Stimulated activated CD8-positive, alpha-beta memory T cell treated with anti-CD3 and anti-CD28 coated beads, Interleukin-2, amount 100 ng/mL, for 1 hour (primary cell): ENCODE measurements around the gene IL17C.

Experiments used
- DNase-seq, 2 donors: peaks; one replicate each; pipeline ENCODE4 v3.0.0-alpha.2; 2020; ENCODE audit warnings: low read depth in 2 of 2

The IL17C gene

GRCh38 chr16:88627531-88628411 is 10.6 kb upstream of the IL17C start:
- DNase-seq = no peak

GRCh38 chr16:88628512-88628974 is 9.8 kb upstream of the IL17C start:
- no peak for DNase-seq

- DNase-seq = no peak
Measured at GRCh38 chr16:88629835-88630234, 8.5 kb upstream of the IL17C start.

GRCh38 chr16:88630433-88630832 is 7.9 kb upstream of the IL17C start:
- DNase-seq = no peak

GRCh38 chr16:88630941-88631340 is 7.4 kb upstream of the IL17C start:
- no peak for DNase-seq

GRCh38 chr16:88631384-88631783 is 7.0 kb upstream of the IL17C start:
- DNase-seq = no peak

- DNase-seq = no peak
Measured at GRCh38 chr16:88631920-88632586, 6.3 kb upstream of the IL17C start.

GRCh38 chr16:88632587-88632930 is 5.8 kb upstream of the IL17C start:
- DNase-seq = no peak

GRCh38 chr16:88633684-88634140 is 4.7 kb upstream of the IL17C start:
- peak in 1 of 2 donors; percentile 30 for DNase-seq

- peak; percentile 33 to 41 for DNase-seq
Measured at GRCh38 chr16:88634141-88634993, 4.0 kb upstream of the IL17C start.

- DNase-seq = no peak
Measured at GRCh38 chr16:88634994-88635670, 3.2 kb upstream of the IL17C start.

GRCh38 chr16:88635671-88636319 is 2.6 kb upstream of the IL17C start:
- DNase-seq = no peak

- DNase-seq = no peak
Measured at GRCh38 chr16:88636488-88637265, 1.7 kb upstream of the IL17C start.

GRCh38 chr16:88639231-88640038 is 1.1 kb downstream of the IL17C start:
- DNase-seq = no peak

- no peak for DNase-seq
Measured at GRCh38 chr16:88640039-88640495, 1.7 kb downstream of the IL17C start.

- DNase-seq = no peak
Measured at GRCh38 chr16:88640498-88641247, 2.3 kb downstream of the IL17C start.

- no peak for DNase-seq
Measured at GRCh38 chr16:88642881-88643643, 4.7 kb downstream of the IL17C start.

GRCh38 chr16:88643644-88643932 is 5.2 kb downstream of the IL17C start:
- no peak for DNase-seq
